GM18909 (cell line): ENCODE data around the gene DLL1.

ENCODE experiments used
- ATAC-seq: cut with Tn5 transposase; IDR thresholded peaks from one replicate; pipeline ENCODE4 v1.9.1; 2021; ENCODE audit warnings: mild to moderate bottlenecking; ENCODE audit not compliant: unreplicated experiment, poor library complexity

The DLL1 gene

DNA sequence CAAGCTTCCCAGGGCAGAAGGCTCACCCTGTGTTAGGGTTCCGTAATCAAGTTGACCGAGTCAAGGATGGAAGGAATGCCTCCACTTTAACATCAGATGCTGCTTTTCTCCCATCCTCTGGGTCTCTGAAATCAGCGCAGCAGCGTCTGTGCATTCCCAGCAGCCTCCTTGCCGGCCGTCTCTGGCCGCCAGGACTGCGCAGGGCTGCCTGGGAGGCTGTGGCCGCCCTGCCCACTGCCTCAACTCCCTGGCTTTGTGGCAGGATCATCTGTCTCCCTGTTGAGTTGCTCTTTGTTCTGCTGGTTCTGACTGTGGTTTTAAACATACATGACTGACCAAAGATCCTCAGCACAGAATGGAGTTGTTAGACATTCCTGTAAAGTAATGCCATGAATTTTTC lies 56.5 kb downstream of the DLL1 start:
- no peak for ATAC-seq

DNA sequence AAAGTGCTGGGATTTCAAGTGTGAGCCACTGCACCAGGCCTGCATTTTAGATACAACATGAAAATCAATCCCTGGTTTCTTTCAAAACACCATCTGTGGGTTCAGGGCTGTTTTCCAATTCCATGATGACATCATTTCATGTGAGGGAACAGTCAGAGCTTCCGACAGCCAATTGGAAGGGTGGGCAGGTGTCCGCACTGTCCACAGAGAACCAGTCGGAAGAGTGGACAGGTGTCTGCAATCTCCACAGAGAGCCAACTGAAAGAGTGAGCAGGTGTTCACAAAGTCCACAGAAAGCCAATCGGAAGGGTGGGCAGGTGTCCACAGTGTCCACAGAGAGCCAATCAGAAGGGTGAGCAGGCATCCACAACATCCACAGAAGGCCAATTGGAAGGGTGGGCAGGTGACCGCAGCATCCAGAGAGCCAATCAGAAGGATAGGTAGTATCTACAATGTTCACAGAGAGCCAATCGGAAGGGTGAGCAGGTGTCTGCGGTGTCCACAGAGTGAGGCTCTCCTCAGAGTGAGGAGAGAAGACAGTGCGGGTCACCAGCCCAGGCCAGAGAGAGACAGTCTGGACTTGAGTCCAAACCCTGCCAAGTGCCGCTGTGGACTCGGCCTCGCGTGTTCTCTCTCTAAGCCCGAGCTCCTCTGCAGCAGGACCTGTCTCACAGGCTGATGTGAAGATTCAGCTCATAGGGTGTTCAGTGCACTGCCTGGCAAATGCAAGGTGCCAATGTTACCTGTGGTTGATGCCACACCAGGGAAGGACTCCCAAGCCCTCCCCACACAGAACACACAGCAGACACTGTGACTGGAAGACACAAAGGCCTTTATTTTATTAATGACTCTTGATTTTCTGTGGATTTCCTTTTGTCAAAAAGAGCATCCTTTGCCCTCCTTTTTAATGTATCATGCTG lies 57.3 kb downstream of the DLL1 start:
- ATAC-seq, result no peak
